ENCODE data around the gene PLA2G6. TPM values are rescaled to one million over a fixed set of nuclear protein-coding genes. Genes with fewer than 3 reads are reported as not detected.

The PLA2G6 gene
- total and polyA plus RNA-seq, 2 of the 4 experiments (the other 2 are of a cell fraction), result 6.1 to 10.3 TPM

DNA sequence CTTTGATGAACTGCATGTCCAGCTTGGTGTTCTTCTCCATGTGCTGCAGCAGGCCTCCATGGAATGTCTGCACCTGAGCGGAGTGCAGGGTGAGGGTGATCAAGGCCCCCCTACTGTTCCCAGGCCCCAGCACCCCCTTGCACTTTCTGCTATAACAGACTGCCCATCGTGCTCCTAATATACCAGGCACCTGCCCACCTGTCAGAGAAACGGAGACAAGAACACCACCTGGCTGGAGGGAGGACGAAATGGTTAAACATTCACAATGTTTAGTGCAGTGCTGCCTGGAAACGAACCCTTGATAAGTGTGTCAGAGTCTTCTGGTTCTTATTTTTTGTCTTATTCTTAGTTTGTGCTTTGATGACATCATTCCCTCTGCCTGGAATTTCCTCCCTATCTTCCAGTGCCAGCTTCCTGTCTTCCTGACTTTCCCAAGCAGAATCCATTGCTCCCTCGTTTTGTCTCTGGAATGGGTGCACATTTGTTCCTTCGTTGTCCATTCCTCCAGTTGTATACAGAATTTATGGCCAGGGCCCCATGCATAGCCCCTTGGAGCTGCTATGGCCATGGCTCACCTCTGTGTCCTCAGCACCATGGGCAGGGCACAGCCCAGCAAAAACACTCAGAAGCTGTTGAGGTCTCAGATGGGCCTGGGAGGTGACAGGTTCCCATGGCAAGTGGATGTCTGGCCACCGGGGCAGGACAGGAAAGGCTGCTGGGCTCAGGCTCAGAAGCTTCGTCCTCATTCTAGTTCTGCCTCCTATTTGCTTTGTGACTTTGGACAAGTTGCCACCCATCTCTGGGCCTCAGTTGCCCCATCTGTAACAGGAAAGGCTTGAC is 83.0 kb downstream of the PLA2G6 start:
- H4K5ac ChIP-seq (ENCODE audit: low read depth, low read length), result no peak overlapping the region
- H3K27me3 ChIP-seq (ENCODE audit: control insufficient read depth, insufficient read depth, low read length), result peaks cover 2% of the 10 kb centered on the region; the same call in 1 of the 2 replicates
- H3K4ac ChIP-seq (ENCODE audit: low read depth, low read length), result 0 out of 2 replicates have a peak overlapping the region, but pooled peaks have one; percentile 37
- no peaks in the 10 kb centered on the region for H3K36me3 ChIP-seq (ENCODE audit: control insufficient read depth, insufficient read depth, low read length)
- H3K27ac ChIP-seq (ENCODE audit: insufficient read depth, low read length), result no peak overlapping the region
- no peaks in the 10 kb centered on the region for H3K79me1 ChIP-seq (ENCODE audit: low read depth in 1 of 2, low read length in 2 of 2)
- H2AK5ac ChIP-seq (ENCODE audit: low read depth, low read length), result peak overlapping the region; percentile 33; the same call in 1 of the 2 replicates
- ChIA-PET CTCF (interaction anchor here (1.9 kb wide), 1 partner anchor 16 kb away, joined by 6 read pairs; no protein-coding TSS in a partner anchor), POLR2A (ENCODE audit: unreplicated experiment) (no interaction called here)
- peak overlapping the region in 1 of 2 experiments; percentile 47; a peak in 1 of 4 replicates for H4K8ac ChIP-seq (ENCODE audit: low read depth in 2 of 2, low read length in 2 of 2)
- no peak overlapping the region; the same call in 2 of the 3 replicates for H2BK15ac ChIP-seq (ENCODE audit: low read depth, low read length)
- peak overlapping the region; percentile 79 for H2AK9ac ChIP-seq (replicated peaks; ENCODE audit: low read depth, low read length, poor library complexity)
- H3K9me1 ChIP-seq (ENCODE audit: insufficient read depth, low read length), result peaks cover 5% of the 10 kb centered on the region; the same call in 1 of the 2 replicates
- ATAC-seq (ENCODE audit: low read depth) (peak; percentile 77), DNase-seq (peak; percentile 69)
- no peak overlapping the region for H3K4me2 ChIP-seq (ENCODE audit: low read depth, low read length)
- in situ Hi-C loops (cut with MboI; ENCODE audit: low sequenced_read_pairs) (no loop called here), dilution Hi-C loops (cut with HindIII; ENCODE audit: low sequenced_read_pairs, unreplicated experiment) (no loop called here), intact Hi-C loops (cut with micrococcal nuclease) (no loop called here)
- WGBS, 2 experiments (ENCODE audit: extremely low coverage in 2 of 2, insufficient read length in 1 of 2), result 75% methylated on average over 4 of the region's 9 CpGs; no CpG with 5 or more reads in 1 of the 2 experiments
- no peak overlapping the region for H3K9ac ChIP-seq (ENCODE audit: low read depth, low read length)
- H4K91ac ChIP-seq (ENCODE audit: insufficient read depth, low read depth, low read length), result peak overlapping the region; percentile 56; the same call in 1 of the 2 replicates
- H3K9me3 ChIP-seq (ENCODE audit: control insufficient read depth, insufficient read depth, low read length), result no peaks in the 10 kb centered on the region
- no peak overlapping the region for H3K4me3 ChIP-seq (ENCODE audit: insufficient read depth, low read depth, low read length)
- no peak overlapping the region for H2BK5ac ChIP-seq (ENCODE audit: low read depth, low read length, poor library complexity, severe bottlenecking)
- no peak overlapping the region for H3K23ac ChIP-seq (ENCODE audit: low read depth, low read length)
- peak overlapping the region; percentile 79 for H2AFZ ChIP-seq (replicated peaks; ENCODE audit: low read length, poor library complexity)
- no peaks in the 10 kb centered on the region for H4K20me1 ChIP-seq (ENCODE audit: insufficient read depth, low read length)
- peaks cover 4% of the 10 kb centered on the region for H3K4me1 ChIP-seq (ENCODE audit: control insufficient read depth, insufficient read depth, low read length)
- H3K56ac ChIP-seq (ENCODE audit: extremely low read depth, insufficient read depth, low read length), result no peak overlapping the region
- no peak overlapping the region for H2BK20ac ChIP-seq (ENCODE audit: low read depth, low read length)
- peak overlapping the region; percentile 6; the same call in 1 of the 2 replicates for H2BK120ac ChIP-seq (ENCODE audit: low read depth, low read length)
- BruUV-seq (replicated peaks), result no TSS peak
- TF ChIP-seq, protein P1, sequence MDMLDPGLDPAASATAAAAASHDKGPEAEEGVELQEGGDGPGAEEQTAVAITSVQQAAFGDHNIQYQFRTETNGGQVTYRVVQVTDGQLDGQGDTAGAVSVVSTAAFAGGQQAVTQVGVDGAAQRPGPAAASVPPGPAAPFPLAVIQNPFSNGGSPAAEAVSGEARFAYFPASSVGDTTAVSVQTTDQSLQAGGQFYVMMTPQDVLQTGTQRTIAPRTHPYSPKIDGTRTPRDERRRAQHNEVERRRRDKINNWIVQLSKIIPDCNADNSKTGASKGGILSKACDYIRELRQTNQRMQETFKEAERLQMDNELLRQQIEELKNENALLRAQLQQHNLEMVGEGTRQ (IDR thresholded peaks at IDR 0.05; ENCODE audit: low read depth, low read length), result no peak
- TF ChIP-seq RCOR1 (IDR thresholded peaks at IDR 0.05; ENCODE audit: insufficient replicate concordance, low read length) (no peak), CHD1 (IDR thresholded peaks at IDR 0.05; ENCODE audit: low read depth, low read length) (no peak), MAFK (IDR thresholded peaks at IDR 0.05; ENCODE audit: low read depth, low read length) (no peak)
- no peak overlapping the region for H3K18ac ChIP-seq (ENCODE audit: low read depth, low read length)
- no peak overlapping the region for H3K14ac ChIP-seq (replicated peaks; ENCODE audit: low read depth, low read length)

Measured in IMR-90 (cell line).